HEK293 (cell line): ENCODE data around the gene SUMO3.
A peak's percentile ranks its signal among the peaks of the same experiment; 100 is the strongest.

Experiments used
- CTCF ChIA-PET: fragments of 350-600 bp; formaldehyde crosslinking; extraction: SDS; loops from one replicate; lab custom pipeline; 2021; ENCODE audit warnings: antibody characterized with exemption; lab: Yijun Ruan, JAX
- POLR2A ChIA-PET: fragments of 300-600 bp; formaldehyde crosslinking; extraction: SDS; loops from one replicate; lab custom pipeline; 2020; ENCODE audit warnings: antibody characterized with exemption, inconsistent platforms; lab: Yijun Ruan, JAX
- H3K27ac ChIP-seq: fragments of 200-500 bp; sonication (Bioruptor generic); 2 replicates; pipeline ENCODE4 v1.5.1; 2014; ENCODE audit warnings: low read depth, low read length, control low read depth, inconsistent platforms; ENCODE audit errors: extremely low read depth
- H3K36me3 ChIP-seq, 2 experiments: fragments of 200-500 bp in 1 of 2; sonication (Bioruptor generic) in 1 of 2; 1 replicate in 1 of 2; 2 replicates in 1 of 2; pipeline ENCODE4 v1.5.1; 2014 to 2017; ENCODE audit warnings: inconsistent platforms in 2 of 2, low read length in 2 of 2; ENCODE audit not compliant: control insufficient read depth in 2 of 2, insufficient read depth in 1 of 2
- H3K4me1 ChIP-seq: fragments of 200-500 bp; sonication (Bioruptor generic); 2 replicates; pipeline ENCODE4 v1.5.1; 2014; ENCODE audit warnings: mild to moderate bottlenecking, low read length, inconsistent platforms; ENCODE audit not compliant: control insufficient read depth, insufficient read depth
- H3K4me3 ChIP-seq: 2 replicates; pipeline ENCODE4 v1.5.1; 2011; ENCODE audit warnings: low read depth, mild to moderate bottlenecking, control low read depth, low read length, moderate library complexity
- H3K9me3 ChIP-seq: fragments of 200-500 bp; sonication (Bioruptor generic); 2 replicates; pipeline ENCODE4 v1.5.1; 2014; ENCODE audit warnings: low read depth, low read length, inconsistent platforms; ENCODE audit not compliant: control insufficient read depth, insufficient read depth
- ATF2 ChIP-seq: fragments of 450-650 bp; formaldehyde crosslinking; IDR thresholded peaks from 2 replicates; pipeline ENCODE4 v1.5.1; 2016; ENCODE audit warnings: missing biosample characterization, missing genetic modification characterization, low read depth
- CTCF ChIP-seq: fragments of 450-650 bp; formaldehyde crosslinking; IDR thresholded peaks from 2 replicates; pipeline ENCODE4 v1.5.1; 2016; ENCODE audit warnings: missing biosample characterization, missing genetic modification characterization
- EGR2 ChIP-seq: fragments of 450-650 bp; formaldehyde crosslinking; IDR thresholded peaks from 2 replicates; pipeline ENCODE4 v1.5.1; 2016; ENCODE audit warnings: low read depth, missing biosample characterization, missing genetic modification characterization
- KLF17 ChIP-seq: fragments of 450-650 bp; formaldehyde crosslinking; IDR thresholded peaks from 2 replicates; pipeline ENCODE4 v1.5.1; 2016; ENCODE audit warnings: missing biosample characterization, missing genetic modification characterization
- KLF7 ChIP-seq: fragments of 450-650 bp; formaldehyde crosslinking; IDR thresholded peaks from 2 replicates; pipeline ENCODE4 v1.5.1; 2016; ENCODE audit warnings: missing biosample characterization, missing genetic modification characterization, borderline replicate concordance
- KLF8 ChIP-seq: fragments of 450-650 bp; formaldehyde crosslinking; IDR thresholded peaks from 2 replicates; pipeline ENCODE4 v1.5.1; 2016; ENCODE audit warnings: missing biosample characterization, missing genetic modification characterization
- KLF9 ChIP-seq: fragments of 450-650 bp; formaldehyde crosslinking; IDR thresholded peaks from 2 replicates; pipeline ENCODE4 v1.5.1; 2016; ENCODE audit warnings: missing biosample characterization, missing genetic modification characterization, low read depth
- OVOL3 ChIP-seq: fragments of 450-650 bp; formaldehyde crosslinking; IDR thresholded peaks from 2 replicates; pipeline ENCODE4 v1.5.1; 2016; ENCODE audit warnings: missing biosample characterization, missing genetic modification characterization
- REPIN1 ChIP-seq: fragments of 450-650 bp; formaldehyde crosslinking; IDR thresholded peaks from 2 replicates; pipeline ENCODE4 v1.5.1; 2017; ENCODE audit warnings: missing biosample characterization, missing genetic modification characterization, low read depth
- SP2 ChIP-seq: fragments of 450-650 bp; formaldehyde crosslinking; IDR thresholded peaks from 2 replicates; pipeline ENCODE4 v1.5.1; 2016; ENCODE audit warnings: missing biosample characterization, missing genetic modification characterization
- SP3 ChIP-seq: fragments of 450-650 bp; formaldehyde crosslinking; IDR thresholded peaks from 2 replicates; pipeline ENCODE4 v1.5.1; 2016; ENCODE audit warnings: missing biosample characterization, missing genetic modification characterization
- SP7 ChIP-seq: fragments of 450-650 bp; formaldehyde crosslinking; IDR thresholded peaks from 2 replicates; pipeline ENCODE4 v1.5.1; 2016; ENCODE audit warnings: missing biosample characterization, missing genetic modification characterization
- TCF7L2 ChIP-seq: IDR thresholded peaks from 2 replicates; pipeline ENCODE4 v1.6.1; 2011; ENCODE audit warnings: low read depth, mild to moderate bottlenecking, inconsistent platforms, low read length, moderate library complexity, borderline replicate concordance
- YY2 ChIP-seq: fragments of 450-650 bp; formaldehyde crosslinking; IDR thresholded peaks from 2 replicates; pipeline ENCODE4 v1.5.1; 2016; ENCODE audit warnings: missing biosample characterization, missing genetic modification characterization
- ZBTB10 ChIP-seq: fragments of 450-650 bp; formaldehyde crosslinking; IDR thresholded peaks from 2 replicates; pipeline ENCODE4 v1.5.1; 2016; ENCODE audit warnings: missing biosample characterization, missing genetic modification characterization
- ZBTB20 ChIP-seq: fragments of 450-650 bp; formaldehyde crosslinking; IDR thresholded peaks from 2 replicates; pipeline ENCODE4 v1.5.1; 2016; ENCODE audit warnings: missing biosample characterization, missing genetic modification characterization
- ZEB2 ChIP-seq: fragments of 450-650 bp; formaldehyde crosslinking; IDR thresholded peaks from 2 replicates; pipeline ENCODE4 v1.5.1; 2016; ENCODE audit warnings: missing biosample characterization, missing genetic modification characterization
- ZFHX2 ChIP-seq: fragments of 450-650 bp; formaldehyde crosslinking; conservative IDR thresholded peaks from 2 replicates; pipeline ENCODE4 v1.5.1; 2016; ENCODE audit warnings: missing biosample characterization, missing genetic modification characterization
- ZFP69B ChIP-seq: fragments of 450-650 bp; formaldehyde crosslinking; IDR thresholded peaks from 2 replicates; pipeline ENCODE4 v1.5.1; 2016; ENCODE audit warnings: missing biosample characterization, missing genetic modification characterization
- ZNF19 ChIP-seq: fragments of 450-650 bp; formaldehyde crosslinking; IDR thresholded peaks from 2 replicates; pipeline ENCODE4; 2016; ENCODE audit warnings: missing biosample characterization, missing genetic modification characterization, low read depth
- ZNF202 ChIP-seq: fragments of 450-650 bp; formaldehyde crosslinking; IDR thresholded peaks from 2 replicates; pipeline ENCODE4 v1.5.1; 2016; ENCODE audit warnings: missing biosample characterization, missing genetic modification characterization, borderline replicate concordance
- ZNF211 ChIP-seq: fragments of 450-650 bp; formaldehyde crosslinking; IDR thresholded peaks from 2 replicates; pipeline ENCODE4 v1.5.1; 2016; ENCODE audit warnings: low read depth, missing biosample characterization, missing genetic modification characterization
- ZNF266 ChIP-seq: fragments of 450-650 bp; formaldehyde crosslinking; IDR thresholded peaks from 2 replicates; pipeline ENCODE4 v1.5.1; 2016; ENCODE audit warnings: missing biosample characterization, missing genetic modification characterization, low read depth
- ZNF416 ChIP-seq: fragments of 450-650 bp; formaldehyde crosslinking; IDR thresholded peaks from 2 replicates; pipeline ENCODE4 v1.5.1; 2016; ENCODE audit warnings: missing biosample characterization, missing genetic modification characterization
- ZNF423 ChIP-seq: fragments of 450-650 bp; formaldehyde crosslinking; IDR thresholded peaks from 2 replicates; pipeline ENCODE4 v1.5.1; 2016; ENCODE audit warnings: missing biosample characterization, missing genetic modification characterization
- ZNF473 ChIP-seq: fragments of 450-650 bp; formaldehyde crosslinking; IDR thresholded peaks from 2 replicates; pipeline ENCODE4 v1.5.1; 2017; ENCODE audit warnings: missing biosample characterization, missing genetic modification characterization
- ZNF548 ChIP-seq: fragments of 450-650 bp; formaldehyde crosslinking; IDR thresholded peaks from 2 replicates; pipeline ENCODE4 v1.5.1; 2016; ENCODE audit warnings: missing biosample characterization, missing genetic modification characterization
- ZNF555 ChIP-seq: fragments of 450-650 bp; formaldehyde crosslinking; conservative IDR thresholded peaks from 2 replicates; pipeline ENCODE4 v1.5.1; 2017; ENCODE audit warnings: missing biosample characterization, mild to moderate bottlenecking, missing genetic modification characterization, inconsistent platforms
- ZNF600 ChIP-seq: fragments of 450-650 bp; formaldehyde crosslinking; IDR thresholded peaks from 2 replicates; pipeline ENCODE4 v1.5.1; 2016; ENCODE audit warnings: missing biosample characterization, missing genetic modification characterization
- ZNF621 ChIP-seq: fragments of 450-650 bp; formaldehyde crosslinking; IDR thresholded peaks from 2 replicates; pipeline ENCODE4 v1.5.1; 2017; ENCODE audit warnings: missing biosample characterization, missing genetic modification characterization
- ZNF654 ChIP-seq: fragments of 450-650 bp; formaldehyde crosslinking; IDR thresholded peaks from 2 replicates; pipeline ENCODE4 v1.5.1; 2016; ENCODE audit warnings: low read depth, missing biosample characterization, missing genetic modification characterization

Gene SUMO3

DNA sequence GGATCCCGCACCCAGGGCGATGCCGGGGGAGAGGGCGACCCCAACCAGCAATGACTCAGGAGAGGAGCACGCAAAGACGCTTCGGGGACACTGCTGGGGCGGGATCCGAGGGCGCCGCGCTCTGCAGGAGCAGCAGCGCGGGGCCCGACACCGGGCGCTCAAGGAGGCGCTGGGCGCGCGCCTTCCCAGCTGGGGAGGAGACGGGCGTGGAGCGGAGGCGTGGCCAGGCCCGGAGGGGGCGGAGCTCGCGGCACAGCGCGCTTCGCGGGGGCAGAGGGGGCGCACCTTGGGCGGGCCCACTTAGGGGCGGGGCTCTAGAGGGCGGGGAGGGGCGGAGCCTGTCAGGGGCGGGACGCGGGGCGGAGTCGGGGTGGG, 369 bp downstream of the SUMO3 start (continued):
- TF ChIP-seq CTCF (no peak), ZNF266 (tag by site-specific recombination) (no peak), SP7 (tag by site-specific recombination) (0 out of 2 replicates have a peak, but pooled peaks have one; percentile 43), ZEB2 (tag by site-specific recombination) (no peak), ZNF548 (no peak), SP3 (peak; percentile 78), OVOL3 (tag by site-specific recombination) (no peak), ZNF621 (tag by site-specific recombination) (no peak), TCF7L2 (no peak), ZFP69B (tag by site-specific recombination) (no peak), ZNF600 (tag by site-specific recombination) (0 out of 2 replicates have a peak, but pooled peaks have one; percentile 6)

GRCh38 chr21:44816761-44817505, 929 bp downstream of the SUMO3 start:
- peaks cover 0 to 12% of the 10 kb centered on the region in 2 experiments; a peak in 2 of 3 replicates for H3K36me3 ChIP-seq
- H3K4me3 ChIP-seq: peak overlapping the region; percentile 44
- H3K27ac ChIP-seq: no peak overlapping the region; the same call in 1 of the 2 replicates
- POLR2A ChIA-PET: interaction anchor here (0.6 to 1.6 kb wide), 8 partner anchors 10 to 257 kb away, joined by 3 to 19 read pairs (median 4); partner anchors contain the start of genes ADARB1, PTTG1IP and UBE2G2
- CTCF ChIA-PET: no interaction called here
- H3K9me3 ChIP-seq: no peaks in the 10 kb centered on the region
- H3K4me1 ChIP-seq: no peaks in the 10 kb centered on the region
- TF ChIP-seq SP2 (no peak), ZNF19 (tag by site-specific recombination) (no peak), ZNF202 (tag by site-specific recombination) (peak; percentile 80; the same call in 1 of the 2 replicates), KLF17 (tag by site-specific recombination) (0 out of 2 replicates have a peak, but pooled peaks have one; percentile 19), KLF7 (no peak), ZNF211 (0 out of 2 replicates have a peak, but pooled peaks have one; percentile 46), KLF9 (tag by site-specific recombination) (peak; percentile 22; the same call in 1 of the 2 replicates), KLF8 (tag by site-specific recombination) (peak; percentile 48; the same call in 1 of the 2 replicates), ZNF654 (tag by site-specific recombination) (no peak), EGR2 (tag by site-specific recombination) (peak; percentile 57), ZNF473 (tag by site-specific recombination) (no peak), ZNF423 (tag by site-specific recombination) (peak; percentile 24; the same call in 1 of the 2 replicates), YY2 (tag by site-specific recombination) (no peak), REPIN1 (peak; percentile 57; the same call in 1 of the 2 replicates), ATF2 (tag by site-specific recombination) (no peak), ZFHX2 (peak; percentile 56), ZNF555 (tag by site-specific recombination) (no peak), ZNF600 (tag by site-specific recombination) (0 out of 2 replicates have a peak, but pooled peaks have one; percentile 16), ZBTB10 (peak; percentile 89), OVOL3 (tag by site-specific recombination) (no peak), ZNF416 (tag by site-specific recombination) (0 out of 2 replicates have a peak, but pooled peaks have one; percentile 27), ZBTB20 (peak; percentile 36; the same call in 1 of the 2 replicates)
